Nephron (organoid): ENCODE measurements around the gene KLF11.

Experiments used
- H3K27ac Mint-ChIP-seq, 3 experiments: 2 replicates each; pipeline ENCODE4 v1.8.0; 2020; ENCODE audit warnings: mixed read lengths in 3 of 3, mild to moderate bottlenecking in 2 of 3, moderate library complexity in 1 of 3
- H3K27me3 Mint-ChIP-seq: 2 replicates; pipeline ENCODE4 v1.8.0; 2021; ENCODE audit warnings: low read depth, mild to moderate bottlenecking, moderate library complexity, mixed read lengths
- H3K36me3 Mint-ChIP-seq: 2 replicates; pipeline ENCODE4 v1.8.0; 2020; ENCODE audit warnings: low read depth, mixed read lengths
- H3K4me1 Mint-ChIP-seq: 2 replicates; pipeline ENCODE4 v1.8.0; 2020; ENCODE audit warnings: mixed read lengths
- H3K4me3 Mint-ChIP-seq, 3 experiments: 2 replicates each; pipeline ENCODE4 v1.8.0; 2020; ENCODE audit warnings: mild to moderate bottlenecking in 3 of 3, mixed read lengths in 3 of 3, moderate library complexity in 2 of 3
- H3K9me3 Mint-ChIP-seq: 2 replicates; pipeline ENCODE4 v1.8.0; 2020; ENCODE audit warnings: mixed read lengths
- CTCF ChIP-seq, 3 experiments: fragments of 200-600 bp; sonication (generic); IDR thresholded peaks; one replicate each; pipeline ENCODE4 v1.5.0; 2021; ENCODE audit warnings: antibody characterized with exemption in 3 of 3; ENCODE audit not compliant: unreplicated experiment in 3 of 3

KLF11 gene

GRCh38 chr2:10003206-10004125, 39.9 kb upstream of the KLF11 start:
- Mint-ChIP-seq H3K4me3 (no peak overlapping the region), H3K9me3 (no peaks in the 10 kb centered on the region), H3K27ac (no peak overlapping the region), H3K27me3 (peaks cover 16% of the 10 kb centered on the region), H3K36me3 (no peaks in the 10 kb centered on the region), H3K4me1 (peaks cover 9% of the 10 kb centered on the region)
- TF ChIP-seq CTCF (IDR thresholded peaks at IDR 0.05; ENCODE audit: unreplicated experiment in 3 of 3): no peak

GRCh38 chr2:10004401-10004800, 38.9 kb upstream of the KLF11 start:
- Mint-ChIP-seq H3K4me1 (peaks cover 15% of the 10 kb centered on the region), H3K27me3 (peaks cover 16% of the 10 kb centered on the region), H3K27ac (no peak overlapping the region), H3K4me3 (no peak overlapping the region), H3K36me3 (no peaks in the 10 kb centered on the region), H3K9me3 (no peaks in the 10 kb centered on the region)
- TF ChIP-seq CTCF (IDR thresholded peaks at IDR 0.05; ENCODE audit: unreplicated experiment in 3 of 3): no peak

- no peak overlapping the region for H3K27ac Mint-ChIP-seq
- H3K9me3 Mint-ChIP-seq: no peaks in the 10 kb centered on the region
- TF ChIP-seq CTCF (IDR thresholded peaks at IDR 0.05; ENCODE audit: unreplicated experiment in 3 of 3): no peak
- peaks cover 15% of the 10 kb centered on the region for H3K4me1 Mint-ChIP-seq
- no peaks in the 10 kb centered on the region for H3K36me3 Mint-ChIP-seq
- H3K4me3 Mint-ChIP-seq: no peak overlapping the region
- H3K27me3 Mint-ChIP-seq: peaks cover 16% of the 10 kb centered on the region
Observed at GRCh38 chr2:10004836-10005235, 38.5 kb upstream of the KLF11 start.

GRCh38 chr2:10005461-10006235, 37.7 kb upstream of the KLF11 start:
- no peak for TF ChIP-seq CTCF (IDR thresholded peaks at IDR 0.05; ENCODE audit: unreplicated experiment in 3 of 3)
- H3K9me3 Mint-ChIP-seq: no peaks in the 10 kb centered on the region

GRCh38 chr2:10006236-10007161, 36.9 kb upstream of the KLF11 start:
- TF ChIP-seq CTCF (IDR thresholded peaks at IDR 0.05; ENCODE audit: unreplicated experiment in 3 of 3): no peak
- no peaks in the 10 kb centered on the region for H3K36me3 Mint-ChIP-seq
- no peak overlapping the region for H3K27ac Mint-ChIP-seq
- no peak overlapping the region for H3K4me3 Mint-ChIP-seq
- H3K9me3 Mint-ChIP-seq: no peaks in the 10 kb centered on the region
- peaks cover 13% of the 10 kb centered on the region for H3K27me3 Mint-ChIP-seq
- peaks cover 19% of the 10 kb centered on the region for H3K4me1 Mint-ChIP-seq

More at GRCh38 chr2:10005461-10006235, 37.7 kb upstream of the KLF11 start:
- Mint-ChIP-seq H3K4me1 (peaks cover 19% of the 10 kb centered on the region), H3K4me3 (no peak overlapping the region), H3K27me3 (peaks cover 13% of the 10 kb centered on the region), H3K27ac (no peak overlapping the region), H3K36me3 (no peaks in the 10 kb centered on the region)
